HepG2 (cell line): ENCODE data around the gene C1QTNF1. TPM values are rescaled to one million over a fixed set of nuclear protein-coding genes. Genes with fewer than 3 reads are reported as not detected.

ENCODE experiments used
- ADNP ChIP-seq: sonication (generic); formaldehyde crosslinking; IDR thresholded peaks from 2 replicates; pipeline ENCODE4 v1.4.0; 2020; ENCODE audit warnings: missing genetic modification reagents
- ETV6 ChIP-seq: sonication (generic); formaldehyde crosslinking; conservative IDR thresholded peaks from 2 replicates; pipeline ENCODE4 v1.4.0; 2020; ENCODE audit warnings: missing genetic modification reagents
- GATAD2A ChIP-seq: IDR thresholded peaks from 2 replicates; pipeline ENCODE4 v1.6.1; 2016
- HMGXB4 ChIP-seq, 2 experiments: sonication (generic) in 1 of 2; formaldehyde crosslinking in 1 of 2; IDR thresholded peaks; 2 replicates each; pipeline versions ENCODE4 v1.4.0 to v1.6.1; 2018 to 2020; ENCODE audit warnings: missing genetic modification reagents in 2 of 2, borderline replicate concordance in 1 of 2, low read depth in 1 of 2, mild to moderate bottlenecking in 1 of 2, missing biosample characterization in 1 of 2
- HOMEZ ChIP-seq: IDR thresholded peaks from 2 replicates; pipeline ENCODE4 v1.6.1; 2016; ENCODE audit warnings: low read depth
- IRF9 ChIP-seq: sonication (generic); formaldehyde crosslinking; IDR thresholded peaks from 2 replicates; pipeline ENCODE4 v1.8.0; 2022; ENCODE audit warnings: missing genetic modification reagents, mild to moderate bottlenecking, borderline replicate concordance
- JARID2 ChIP-seq: sonication (generic); formaldehyde crosslinking; IDR thresholded peaks from 2 replicates; pipeline ENCODE4 v1.8.1; 2023; ENCODE audit warnings: missing genetic modification reagents, inconsistent platforms; ENCODE audit not compliant: insufficient replicate concordance
- MNT ChIP-seq: fragments of 450-650 bp; IDR thresholded peaks from 2 replicates; pipeline ENCODE4 v1.6.1; 2016
- NAIF1 ChIP-seq: sonication (generic); formaldehyde crosslinking; IDR thresholded peaks from 2 replicates; pipeline ENCODE4 v1.5.0; 2020; ENCODE audit warnings: mild to moderate bottlenecking, missing genetic modification reagents, borderline replicate concordance
- PTBP1 ChIP-seq: fragments of 200-400 bp; formaldehyde crosslinking; IDR thresholded peaks from 2 replicates; pipeline ENCODE4 v1.6.1; 2018; ENCODE audit warnings: low read length, low read depth; ENCODE audit not compliant: poor library complexity, severe bottlenecking
- RBM22 ChIP-seq: fragments of 200-400 bp; formaldehyde crosslinking; optimal IDR thresholded peaks from 2 replicates; pipeline ENCODE3; 2017; ENCODE audit warnings: mild to moderate bottlenecking, low read length, moderate library complexity
- REPIN1 ChIP-seq: sonication (generic); formaldehyde crosslinking; IDR thresholded peaks from 2 replicates; pipeline ENCODE4 v1.8.0; 2022; ENCODE audit warnings: missing genetic modification reagents, low read depth, mild to moderate bottlenecking, borderline replicate concordance
- RXRB ChIP-seq: IDR thresholded peaks from 2 replicates; pipeline ENCODE4 v1.6.1; 2016; ENCODE audit warnings: borderline replicate concordance, missing genetic modification reagents, missing compliant biosample characterization
- SALL1 ChIP-seq: sonication (generic); formaldehyde crosslinking; IDR thresholded peaks from 2 replicates; pipeline ENCODE4 v1.8.0; 2022; ENCODE audit warnings: mild to moderate bottlenecking, missing genetic modification reagents
- SMAD9 ChIP-seq: sonication (generic); formaldehyde crosslinking; IDR thresholded peaks from 2 replicates; pipeline ENCODE4 v1.5.1; 2020; ENCODE audit warnings: mild to moderate bottlenecking, missing genetic modification reagents
- SOX13 ChIP-seq, 3 experiments: fragments of 450-650 bp in 1 of 3; sonication (generic) in 1 of 3; formaldehyde crosslinking in 1 of 3; IDR thresholded peaks in 2 of 3; conservative IDR thresholded peaks in 1 of 3; 2 replicates each; pipeline versions ENCODE4 v1.5.0 to v1.6.1; 2016 to 2020; ENCODE audit warnings: antibody characterized with exemption in 1 of 3, mild to moderate bottlenecking in 1 of 3, missing compliant biosample characterization in 1 of 3, missing genetic modification reagents in 1 of 3, moderate library complexity in 1 of 3
- ZBTB25 ChIP-seq: IDR thresholded peaks from 2 replicates; pipeline ENCODE4 v1.6.1; 2018; ENCODE audit warnings: missing genetic modification reagents
- ZNF225 ChIP-seq: sonication (generic); formaldehyde crosslinking; IDR thresholded peaks from 2 replicates; pipeline ENCODE4 v1.4.0; 2020; ENCODE audit warnings: mild to moderate bottlenecking, missing genetic modification reagents
- polyA plus RNA-seq, 8 experiments: library from polyadenylated mRNA; depleted of rRNA in 3 of 8; stranded (reverse) in 7 of 8; unstranded in 1 of 8; fragments of >200 nt; fragmentation: Illumina TruSeq in 4 of 8; extraction: Trizol in 4 of 8; gene quantifications; 2 replicates each; pipeline versions ENCODE4 v1.2.1 to v1.2.3, GENCODE V29; 2011 to 2016; ENCODE audit warnings: low read depth in 4 of 8, missing spikeins in 1 of 8, mixed read lengths in 1 of 8; ENCODE audit not compliant: insufficient read depth in 1 of 8
- total RNA-seq, 5 experiments: library from RNA; depleted of rRNA; stranded (reverse); fragments of >200 nt; fragmentation: Illumina TruSeq; extraction: Trizol; gene quantifications; 2 replicates each; pipeline ENCODE4 v1.2.3, GENCODE V29; 2016; ENCODE audit warnings: low read depth in 1 of 5
- TF ChIP-seq, protein P1 (sequence below): sonication (generic); formaldehyde crosslinking; IDR thresholded peaks from 2 replicates; pipeline ENCODE4 v1.4.0; 2020; ENCODE audit warnings: missing genetic modification reagents

C1QTNF1 gene
- total and polyA plus RNA-seq, 2 of the 13 experiments (the other 11 are each of a cell fraction or from before 2014, with no cell fraction given), result 0.18 to 0.86 TPM

DNA sequence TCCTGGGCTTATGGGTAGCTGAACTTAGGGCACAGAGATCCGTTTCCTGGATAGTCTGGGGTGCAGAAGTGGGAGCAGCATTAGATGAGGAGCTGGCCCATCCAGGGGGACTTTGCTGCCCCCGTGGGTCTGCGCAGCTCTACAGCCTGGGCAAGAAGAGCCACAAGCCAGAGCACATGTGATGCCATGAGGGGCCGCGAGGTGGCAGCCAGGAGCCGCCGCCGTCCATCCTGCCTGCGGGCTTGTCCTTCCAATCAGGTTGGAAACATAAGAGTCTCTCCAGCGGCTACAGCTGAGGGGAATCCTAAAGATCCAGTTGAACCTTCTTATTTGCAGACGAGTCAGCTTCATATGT, 21.9 kb downstream of the C1QTNF1 start (continued):
- TF ChIP-seq HOMEZ, result no peak
- no peak for TF ChIP-seq ZNF225 (CRISPR knock-in tag)
- no peak for TF ChIP-seq ETV6 (CRISPR knock-in tag)
- no peak for TF ChIP-seq SMAD9 (CRISPR knock-in tag)
- no peak for TF ChIP-seq PTBP1
- TF ChIP-seq, protein P1, sequence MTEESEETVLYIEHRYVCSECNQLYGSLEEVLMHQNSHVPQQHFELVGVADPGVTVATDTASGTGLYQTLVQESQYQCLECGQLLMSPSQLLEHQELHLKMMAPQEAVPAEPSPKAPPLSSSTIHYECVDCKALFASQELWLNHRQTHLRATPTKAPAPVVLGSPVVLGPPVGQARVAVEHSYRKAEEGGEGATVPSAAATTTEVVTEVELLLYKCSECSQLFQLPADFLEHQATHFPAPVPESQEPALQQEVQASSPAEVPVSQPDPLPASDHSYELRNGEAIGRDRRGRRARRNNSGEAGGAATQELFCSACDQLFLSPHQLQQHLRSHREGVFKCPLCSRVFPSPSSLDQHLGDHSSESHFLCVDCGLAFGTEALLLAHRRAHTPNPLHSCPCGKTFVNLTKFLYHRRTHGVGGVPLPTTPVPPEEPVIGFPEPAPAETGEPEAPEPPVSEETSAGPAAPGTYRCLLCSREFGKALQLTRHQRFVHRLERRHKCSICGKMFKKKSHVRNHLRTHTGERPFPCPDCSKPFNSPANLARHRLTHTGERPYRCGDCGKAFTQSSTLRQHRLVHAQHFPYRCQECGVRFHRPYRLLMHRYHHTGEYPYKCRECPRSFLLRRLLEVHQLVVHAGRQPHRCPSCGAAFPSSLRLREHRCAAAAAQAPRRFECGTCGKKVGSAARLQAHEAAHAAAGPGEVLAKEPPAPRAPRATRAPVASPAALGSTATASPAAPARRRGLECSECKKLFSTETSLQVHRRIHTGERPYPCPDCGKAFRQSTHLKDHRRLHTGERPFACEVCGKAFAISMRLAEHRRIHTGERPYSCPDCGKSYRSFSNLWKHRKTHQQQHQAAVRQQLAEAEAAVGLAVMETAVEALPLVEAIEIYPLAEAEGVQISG, result 0 out of 2 replicates have a peak, but pooled peaks have one; percentile 45
- TF ChIP-seq SOX13 (IDR thresholded peaks at IDR 0.05), result no peak
- TF ChIP-seq SOX13 (CRISPR knock-in tag; conservative IDR thresholded peaks at IDR 0.05 in 1 of 2, IDR thresholded peaks at IDR 0.05 in 1 of 2), result peak in 1 of 2 experiments; percentile 14; a peak in 1 of 4 replicates
- TF ChIP-seq RBM22, result no peak
- peak; percentile 38; the same call in 1 of the 2 replicates for TF ChIP-seq ZBTB25
- no peak for TF ChIP-seq RXRB (CRISPR knock-in tag)
- TF ChIP-seq JARID2 (CRISPR knock-in tag), result peak; percentile 37
- peak; percentile 48; the same call in 1 of the 2 replicates for TF ChIP-seq SALL1 (CRISPR knock-in tag)
- peak in 1 of 2 experiments; percentile 79; a peak in 2 of 4 replicates for TF ChIP-seq HMGXB4 (CRISPR knock-in tag; IDR thresholded peaks at IDR 0.05; ENCODE audit: borderline replicate concordance in 1 of 2, low read depth in 1 of 2)
- TF ChIP-seq NAIF1 (CRISPR knock-in tag), result no peak
- no peak for TF ChIP-seq ADNP (CRISPR knock-in tag)
- TF ChIP-seq MNT, result peak; percentile 66
- TF ChIP-seq GATAD2A (CRISPR knock-in tag), result 0 out of 2 replicates have a peak, but pooled peaks have one; percentile 21
- peak; percentile 8; the same call in 1 of the 2 replicates for TF ChIP-seq IRF9
- 0 out of 2 replicates have a peak, but pooled peaks have one; percentile 37 for TF ChIP-seq REPIN1
